HEK293 (cell line): ENCODE results near the gene TSHZ2.

ENCODE experiments used
- CTCF ChIA-PET: fragments of 350-600 bp; formaldehyde crosslinking; extraction: SDS; loops from one replicate; lab custom pipeline; 2021; ENCODE audit warnings: antibody characterized with exemption; lab: Yijun Ruan, JAX
- POLR2A ChIA-PET: fragments of 300-600 bp; formaldehyde crosslinking; extraction: SDS; loops from one replicate; lab custom pipeline; 2020; ENCODE audit warnings: antibody characterized with exemption, inconsistent platforms; lab: Yijun Ruan, JAX
- H3K27ac ChIP-seq: fragments of 200-500 bp; sonication (Bioruptor generic); 2 replicates; pipeline ENCODE4 v1.5.1; 2014; ENCODE audit warnings: low read depth, low read length, control low read depth, inconsistent platforms; ENCODE audit errors: extremely low read depth
- H3K36me3 ChIP-seq, 2 experiments: fragments of 200-500 bp in 1 of 2; sonication (Bioruptor generic) in 1 of 2; 1 replicate in 1 of 2; 2 replicates in 1 of 2; pipeline ENCODE4 v1.5.1; 2014 to 2017; ENCODE audit warnings: inconsistent platforms in 2 of 2, low read length in 2 of 2; ENCODE audit not compliant: control insufficient read depth in 2 of 2, insufficient read depth in 1 of 2
- H3K4me1 ChIP-seq: fragments of 200-500 bp; sonication (Bioruptor generic); 2 replicates; pipeline ENCODE4 v1.5.1; 2014; ENCODE audit warnings: mild to moderate bottlenecking, low read length, inconsistent platforms; ENCODE audit not compliant: control insufficient read depth, insufficient read depth
- H3K4me3 ChIP-seq: 2 replicates; pipeline ENCODE4 v1.5.1; 2011; ENCODE audit warnings: low read depth, mild to moderate bottlenecking, control low read depth, low read length, moderate library complexity
- H3K9me3 ChIP-seq: fragments of 200-500 bp; sonication (Bioruptor generic); 2 replicates; pipeline ENCODE4 v1.5.1; 2014; ENCODE audit warnings: low read depth, low read length, inconsistent platforms; ENCODE audit not compliant: control insufficient read depth, insufficient read depth
- GLIS2 ChIP-seq: fragments of 450-650 bp; formaldehyde crosslinking; IDR thresholded peaks from 2 replicates; pipeline ENCODE4 v1.5.1; 2016; ENCODE audit warnings: missing biosample characterization, missing genetic modification characterization
- KLF10 ChIP-seq: fragments of 450-650 bp; IDR thresholded peaks from 2 replicates; pipeline ENCODE4 v1.5.1; 2018; ENCODE audit warnings: missing biosample characterization, mild to moderate bottlenecking, missing genetic modification characterization
- MYNN ChIP-seq: fragments of 450-650 bp; formaldehyde crosslinking; IDR thresholded peaks from 2 replicates; pipeline ENCODE4 v1.5.1; 2016; ENCODE audit warnings: missing biosample characterization, missing genetic modification characterization, borderline replicate concordance
- PRDM6 ChIP-seq: fragments of 450-650 bp; formaldehyde crosslinking; IDR thresholded peaks from 2 replicates; pipeline ENCODE4 v1.5.1; 2017; ENCODE audit warnings: missing biosample characterization, missing genetic modification characterization
- ZBTB8A ChIP-seq: fragments of 450-650 bp; formaldehyde crosslinking; IDR thresholded peaks from 2 replicates; pipeline ENCODE4 v1.5.1; 2016; ENCODE audit warnings: missing biosample characterization, missing genetic modification characterization
- ZNF146 ChIP-seq: fragments of 450-650 bp; formaldehyde crosslinking; IDR thresholded peaks from 2 replicates; pipeline ENCODE4 v1.5.1; 2016; ENCODE audit warnings: missing biosample characterization, missing genetic modification characterization
- ZNF157 ChIP-seq: fragments of 450-650 bp; formaldehyde crosslinking; IDR thresholded peaks from 2 replicates; pipeline ENCODE4 v1.5.1; 2016; ENCODE audit warnings: missing biosample characterization, missing genetic modification characterization
- ZNF521 ChIP-seq: fragments of 450-650 bp; formaldehyde crosslinking; IDR thresholded peaks from 2 replicates; pipeline ENCODE4 v1.5.1; 2017; ENCODE audit warnings: missing biosample characterization, mild to moderate bottlenecking, missing genetic modification characterization
- ZNF670 ChIP-seq: fragments of 450-650 bp; formaldehyde crosslinking; IDR thresholded peaks from 2 replicates; pipeline ENCODE4 v1.5.1; 2016; ENCODE audit warnings: missing biosample characterization, missing genetic modification characterization, low read depth
- ZSCAN16 ChIP-seq: fragments of 450-650 bp; formaldehyde crosslinking; IDR thresholded peaks from 2 replicates; pipeline ENCODE4 v1.5.1; 2016; ENCODE audit warnings: missing biosample characterization, missing genetic modification characterization
- TF ChIP-seq, protein P1 (sequence below): fragments of 450-650 bp; formaldehyde crosslinking; conservative IDR thresholded peaks from 2 replicates; pipeline ENCODE4 v1.5.1; 2016; ENCODE audit warnings: low read depth, missing biosample characterization, missing genetic modification characterization
- TF ChIP-seq, protein P2 (sequence below): fragments of 450-650 bp; formaldehyde crosslinking; IDR thresholded peaks from 2 replicates; pipeline ENCODE4 v1.5.1; 2016; ENCODE audit warnings: missing biosample characterization, missing genetic modification characterization

TSHZ2 gene

GRCh38 chr20:53480913-53481312 lies 508.8 kb downstream of the TSHZ2 start:
- TF ChIP-seq GLIS2 (tag by site-specific recombination) (no peak), ZSCAN16 (no peak)
- Histone ChIP-seq H3K36me3 (no peaks in the 10 kb centered on the region), H3K27ac (no peak overlapping the region), H3K9me3 (no peaks in the 10 kb centered on the region), H3K4me1 (no peaks in the 10 kb centered on the region), H3K4me3 (no peak overlapping the region)
- ChIA-PET CTCF (no interaction called here), POLR2A (no interaction called here)

DNA sequence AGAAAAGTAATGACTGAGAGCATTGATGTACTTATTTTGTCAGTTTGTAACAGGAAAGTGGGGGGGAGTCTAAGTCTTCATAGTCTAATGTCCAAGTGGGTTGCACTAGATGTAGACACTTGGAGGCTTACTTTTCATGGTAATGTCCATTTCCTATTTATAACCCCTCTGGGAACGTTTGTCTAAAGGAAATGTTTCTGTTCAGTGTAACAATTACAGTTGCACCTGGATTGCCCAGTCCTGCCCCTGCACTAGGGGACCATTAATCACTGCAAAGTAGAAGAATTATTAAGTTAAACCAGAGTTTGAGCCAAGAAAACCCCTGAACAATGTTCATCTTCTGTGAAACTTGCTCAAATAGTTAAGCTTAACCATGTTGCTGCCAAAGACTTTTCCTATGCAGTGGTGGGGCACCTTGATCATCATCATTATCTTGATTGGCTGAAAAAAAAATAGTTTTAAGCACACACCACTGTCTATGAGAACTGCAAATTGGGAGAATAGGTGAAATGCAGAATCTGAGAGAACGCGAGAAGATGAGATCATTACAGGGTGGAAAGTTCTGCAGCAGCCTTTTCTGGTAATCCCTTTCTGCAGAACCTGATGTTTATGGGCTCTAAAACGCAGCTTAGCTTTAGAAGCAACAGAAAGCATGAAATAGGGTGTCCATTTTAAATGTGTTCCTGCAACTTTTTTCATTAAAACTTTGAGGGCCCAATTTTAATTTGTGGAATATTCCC lies 515.5 kb downstream of the TSHZ2 start:
- ChIA-PET CTCF (no interaction called here), POLR2A (interaction anchor here (0.6 kb wide), 1 partner anchor 296 kb away, joined by 3 read pairs; no protein-coding TSS in a partner anchor)
- H3K9me3 ChIP-seq: no peaks in the 10 kb centered on the region
- no peaks in the 10 kb centered on the region for H3K4me1 ChIP-seq
- TF ChIP-seq MYNN (tag by site-specific recombination) (no peak), ZNF521 (no peak)
- TF ChIP-seq, protein P1, sequence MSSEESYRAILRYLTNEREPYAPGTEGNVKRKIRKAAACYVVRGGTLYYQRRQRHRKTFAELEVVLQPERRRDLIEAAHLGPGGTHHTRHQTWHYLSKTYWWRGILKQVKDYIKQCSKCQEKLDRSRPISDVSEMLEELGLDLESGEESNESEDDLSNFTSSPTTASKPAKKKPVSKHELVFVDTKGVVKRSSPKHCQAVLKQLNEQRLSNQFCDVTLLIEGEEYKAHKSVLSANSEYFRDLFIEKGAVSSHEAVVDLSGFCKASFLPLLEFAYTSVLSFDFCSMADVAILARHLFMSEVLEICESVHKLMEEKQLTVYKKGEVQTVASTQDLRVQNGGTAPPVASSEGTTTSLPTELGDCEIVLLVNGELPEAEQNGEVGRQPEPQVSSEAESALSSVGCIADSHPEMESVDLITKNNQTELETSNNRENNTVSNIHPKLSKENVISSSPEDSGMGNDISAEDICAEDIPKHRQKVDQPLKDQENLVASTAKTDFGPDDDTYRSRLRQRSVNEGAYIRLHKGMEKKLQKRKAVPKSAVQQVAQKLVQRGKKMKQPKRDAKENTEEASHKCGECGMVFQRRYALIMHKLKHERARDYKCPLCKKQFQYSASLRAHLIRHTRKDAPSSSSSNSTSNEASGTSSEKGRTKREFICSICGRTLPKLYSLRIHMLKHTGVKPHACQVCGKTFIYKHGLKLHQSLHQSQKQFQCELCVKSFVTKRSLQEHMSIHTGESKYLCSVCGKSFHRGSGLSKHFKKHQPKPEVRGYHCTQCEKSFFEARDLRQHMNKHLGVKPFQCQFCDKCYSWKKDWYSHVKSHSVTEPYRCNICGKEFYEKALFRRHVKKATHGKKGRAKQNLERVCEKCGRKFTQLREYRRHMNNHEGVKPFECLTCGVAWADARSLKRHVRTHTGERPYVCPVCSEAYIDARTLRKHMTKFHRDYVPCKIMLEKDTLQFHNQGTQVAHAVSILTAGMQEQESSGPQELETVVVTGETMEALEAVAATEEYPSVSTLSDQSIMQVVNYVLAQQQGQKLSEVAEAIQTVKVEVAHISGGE (tag by site-specific recombination): peak; percentile 88
- TF ChIP-seq, all 188 proteins: peak for 1
- no peak overlapping the region for H3K4me3 ChIP-seq
- peaks cover 0 to 5% of the 10 kb centered on the region in 2 experiments; a peak in 1 of 3 replicates for H3K36me3 ChIP-seq
- H3K27ac ChIP-seq: no peak overlapping the region

DNA sequence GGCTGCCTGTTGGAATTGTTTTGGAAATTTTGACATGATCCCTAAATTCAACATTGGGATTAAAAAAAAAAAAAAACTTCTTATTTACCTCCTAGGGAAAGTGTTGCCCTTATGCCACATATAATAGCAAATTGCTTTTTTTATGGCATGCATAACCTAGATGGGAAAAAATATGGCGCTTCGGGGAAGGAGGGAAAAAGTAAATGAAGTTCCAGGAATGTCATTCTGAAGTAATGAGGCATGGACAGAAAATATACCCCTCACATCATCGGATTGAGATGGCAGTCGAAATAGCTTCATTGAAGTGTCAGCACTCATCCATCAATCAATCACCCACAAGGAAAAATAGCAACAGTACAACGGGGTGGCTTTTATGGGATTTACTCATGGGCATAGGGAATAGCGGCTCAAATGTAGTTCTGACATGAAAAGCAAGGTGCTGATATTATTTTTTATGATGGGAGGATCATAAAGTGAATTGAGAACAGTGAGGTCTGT lies 516.7 kb downstream of the TSHZ2 start:
- no peaks in the 10 kb centered on the region for H3K4me1 ChIP-seq
- H3K4me3 ChIP-seq: no peak overlapping the region
- no peak overlapping the region for H3K27ac ChIP-seq
- H3K9me3 ChIP-seq: no peaks in the 10 kb centered on the region
- no peak for TF ChIP-seq ZNF670 (tag by site-specific recombination)
- no peak for TF ChIP-seq ZNF157 (tag by site-specific recombination)
- TF ChIP-seq PRDM6: 0 out of 2 replicates have a peak, but pooled peaks have one; percentile 12
- TF ChIP-seq, protein P2, sequence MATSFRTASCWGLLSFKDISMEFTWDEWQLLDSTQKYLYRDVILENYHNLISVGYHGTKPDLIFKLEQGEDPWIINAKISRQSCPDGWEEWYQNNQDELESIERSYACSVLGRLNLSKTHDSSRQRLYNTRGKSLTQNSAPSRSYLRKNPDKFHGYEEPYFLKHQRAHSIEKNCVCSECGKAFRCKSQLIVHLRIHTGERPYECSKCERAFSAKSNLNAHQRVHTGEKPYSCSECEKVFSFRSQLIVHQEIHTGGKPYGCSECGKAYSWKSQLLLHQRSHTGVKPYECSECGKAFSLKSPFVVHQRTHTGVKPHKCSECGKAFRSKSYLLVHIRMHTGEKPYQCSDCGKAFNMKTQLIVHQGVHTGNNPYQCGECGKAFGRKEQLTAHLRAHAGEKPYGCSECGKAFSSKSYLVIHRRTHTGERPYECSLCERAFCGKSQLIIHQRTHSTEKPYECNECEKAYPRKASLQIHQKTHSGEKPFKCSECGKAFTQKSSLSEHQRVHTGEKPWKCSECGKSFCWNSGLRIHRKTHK (tag by site-specific recombination): no peak
- no peak for TF ChIP-seq ZBTB8A (tag by site-specific recombination)
- no peak for TF ChIP-seq KLF10 (tag by site-specific recombination)
- TF ChIP-seq ZNF146 (tag by site-specific recombination): no peak
- CTCF ChIA-PET: interaction anchor here (0.5 to 0.6 kb wide), 2 partner anchors 197 to 825 kb away, joined by 3 read pairs; no protein-coding TSS in a partner anchor
- POLR2A ChIA-PET: no interaction called here
- peaks cover 0 to 5% of the 10 kb centered on the region in 2 experiments; a peak in 1 of 3 replicates for H3K36me3 ChIP-seq
